OCI-LY3 (cell line): Measurements from ENCODE around the gene CPNE2.

Experiments used
- H2AFZ ChIP-seq: fragments of 200-600, 300-600 bp; shearing (Covaris generic); 2 replicates; pipeline ENCODE4 v1.6.0; 2014; ENCODE audit warnings: antibody characterized with exemption, low read depth, low read length
- H3K27ac ChIP-seq: fragments of 200-600, 300-600 bp; sonication (generic); 2 replicates; pipeline ENCODE4 v1.5.1; 2014; ENCODE audit warnings: mild to moderate bottlenecking, low read length, moderate library complexity, mixed read lengths
- H3K27me3 ChIP-seq: fragments of 200-600, 300-600 bp; sonication (generic); 2 replicates; pipeline ENCODE4 v1.6.1; 2014; ENCODE audit warnings: low read depth, low read length, mixed read lengths
- H3K36me3 ChIP-seq: fragments of 200-600, 300-600 bp; sonication (generic); replicated peaks from 2 replicates; pipeline ENCODE3; 2014; ENCODE audit warnings: low read depth, low read length, mixed read lengths
- H3K4me1 ChIP-seq: fragments of 300-600, 200-600 bp; sonication (generic); 2 replicates; pipeline ENCODE4 v1.6.1; 2014; ENCODE audit warnings: low read length, mixed read lengths
- H3K4me2 ChIP-seq: fragments of 200-600, 300-600 bp; sonication (generic); 2 replicates; pipeline ENCODE4 v1.6.1; 2014; ENCODE audit warnings: low read length, mixed read lengths
- H3K4me3 ChIP-seq: fragments of 300-600, 200-600 bp; sonication (generic); 2 replicates; pipeline ENCODE4 v1.5.1; 2014; ENCODE audit warnings: antibody characterized with exemption, mild to moderate bottlenecking, low read length, moderate library complexity
- H3K79me2 ChIP-seq: fragments of 300-600, 200-600 bp; shearing (Covaris generic); 2 replicates; pipeline ENCODE4 v1.6.1; 2014; ENCODE audit warnings: mild to moderate bottlenecking, low read length, mixed read lengths
- H3K9ac ChIP-seq: fragments of 300-600, 200-600 bp; shearing (Covaris generic); 2 replicates; pipeline ENCODE4 v1.6.0; 2014; ENCODE audit warnings: mild to moderate bottlenecking, low read length, moderate library complexity
- H3K9me3 ChIP-seq: fragments of 200-600, 300-600 bp; shearing (Covaris generic); 2 replicates; pipeline ENCODE4 v1.6.1; 2014; ENCODE audit warnings: low read length, mixed read lengths; ENCODE audit not compliant: insufficient read depth
- H4K20me1 ChIP-seq: fragments of 200-600, 300-600 bp; sonication (generic); 2 replicates; pipeline ENCODE4 v1.6.1; 2016; ENCODE audit warnings: low read length, mixed read lengths; ENCODE audit not compliant: insufficient read depth
- EZH2phosphoT487 ChIP-seq: fragments of 200-600 bp; shearing (Covaris generic); IDR thresholded peaks from 2 replicates; pipeline ENCODE4 v1.6.1; 2018; ENCODE audit warnings: antibody characterized with exemption, mixed run types, low read depth
- TF ChIP-seq, protein P1 (sequence below): fragments of 200-600, 300-600 bp; sonication (generic); IDR thresholded peaks from 2 replicates; pipeline ENCODE4 v1.5.1; 2014; ENCODE audit warnings: antibody characterized with exemption, low read length, low read depth

The CPNE2 gene

DNA sequence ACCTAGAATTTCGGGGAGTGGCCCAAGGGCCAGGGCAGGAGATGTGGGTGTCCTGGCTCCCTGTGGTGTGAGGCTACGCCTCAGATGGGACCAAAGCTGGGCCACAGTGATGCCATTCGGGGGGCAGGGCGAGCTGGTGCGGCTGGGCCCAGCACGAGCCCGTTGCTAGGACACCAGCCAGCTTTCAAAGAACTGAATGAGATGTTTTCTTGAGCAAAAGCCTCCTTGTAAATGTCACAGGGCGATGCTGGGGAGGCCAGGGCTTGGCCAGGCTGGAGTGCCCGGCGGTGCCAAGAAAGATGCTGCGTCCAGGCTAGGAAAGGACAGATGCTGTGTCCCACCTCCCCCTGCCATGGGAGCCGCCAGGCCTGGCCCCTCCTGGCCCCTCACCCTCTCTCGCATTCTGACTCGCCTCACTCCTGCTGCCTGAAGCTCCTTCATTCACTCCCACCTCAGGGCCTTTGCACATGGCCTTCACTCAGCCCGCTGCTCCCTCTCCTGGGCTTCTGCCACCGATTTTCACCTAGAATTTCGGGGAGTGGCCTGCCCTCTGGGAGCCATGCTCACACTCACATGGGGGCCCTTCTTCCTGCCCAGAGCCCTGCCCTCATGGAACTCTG is 39.1 kb downstream of the CPNE2 start:
- Histone ChIP-seq H3K4me2 (no peak overlapping the region), H4K20me1 (no peaks in the 10 kb centered on the region), H3K4me1 (peaks cover 33% of the 10 kb centered on the region), H3K36me3 (no peaks in the 10 kb centered on the region), H3K9me3 (no peaks in the 10 kb centered on the region), H3K27ac (no peak overlapping the region), H3K4me3 (no peak overlapping the region), H2AFZ (no peak overlapping the region), H3K79me2 (no peaks in the 10 kb centered on the region), H3K9ac (no peak overlapping the region), H3K27me3 (no peaks in the 10 kb centered on the region)
- TF ChIP-seq, protein P1, sequence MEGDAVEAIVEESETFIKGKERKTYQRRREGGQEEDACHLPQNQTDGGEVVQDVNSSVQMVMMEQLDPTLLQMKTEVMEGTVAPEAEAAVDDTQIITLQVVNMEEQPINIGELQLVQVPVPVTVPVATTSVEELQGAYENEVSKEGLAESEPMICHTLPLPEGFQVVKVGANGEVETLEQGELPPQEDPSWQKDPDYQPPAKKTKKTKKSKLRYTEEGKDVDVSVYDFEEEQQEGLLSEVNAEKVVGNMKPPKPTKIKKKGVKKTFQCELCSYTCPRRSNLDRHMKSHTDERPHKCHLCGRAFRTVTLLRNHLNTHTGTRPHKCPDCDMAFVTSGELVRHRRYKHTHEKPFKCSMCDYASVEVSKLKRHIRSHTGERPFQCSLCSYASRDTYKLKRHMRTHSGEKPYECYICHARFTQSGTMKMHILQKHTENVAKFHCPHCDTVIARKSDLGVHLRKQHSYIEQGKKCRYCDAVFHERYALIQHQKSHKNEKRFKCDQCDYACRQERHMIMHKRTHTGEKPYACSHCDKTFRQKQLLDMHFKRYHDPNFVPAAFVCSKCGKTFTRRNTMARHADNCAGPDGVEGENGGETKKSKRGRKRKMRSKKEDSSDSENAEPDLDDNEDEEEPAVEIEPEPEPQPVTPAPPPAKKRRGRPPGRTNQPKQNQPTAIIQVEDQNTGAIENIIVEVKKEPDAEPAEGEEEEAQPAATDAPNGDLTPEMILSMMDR: no peak
- no peak for TF ChIP-seq EZH2phosphoT487

DNA sequence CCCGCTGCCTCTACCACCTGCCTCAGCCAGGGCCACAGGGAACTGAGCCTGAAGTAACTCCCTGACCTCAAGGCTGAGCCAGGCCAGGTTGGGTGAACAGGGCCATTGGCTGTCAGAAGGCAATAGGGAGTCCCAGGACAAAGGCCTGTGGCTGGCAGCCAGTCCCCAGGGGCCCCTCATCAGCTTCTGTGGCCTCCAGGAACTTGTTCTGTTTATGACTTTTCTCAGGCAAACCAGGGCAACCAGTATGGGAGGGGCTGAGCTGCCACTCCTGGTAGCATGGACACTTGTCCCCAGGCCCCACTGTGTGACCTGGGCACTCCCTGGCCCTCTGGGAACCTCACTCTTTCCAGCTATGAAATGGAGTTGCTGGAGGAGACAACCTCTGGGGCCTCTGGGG is 40.1 kb downstream of the CPNE2 start:
- H3K9me3 ChIP-seq: no peaks in the 10 kb centered on the region
- H4K20me1 ChIP-seq: no peaks in the 10 kb centered on the region
- no peak overlapping the region for H2AFZ ChIP-seq
- no peaks in the 10 kb centered on the region for H3K36me3 ChIP-seq
- H3K27ac ChIP-seq: no peak overlapping the region
- H3K79me2 ChIP-seq: no peaks in the 10 kb centered on the region
- no peak overlapping the region for H3K4me2 ChIP-seq
- H3K4me3 ChIP-seq: no peak overlapping the region
- no peak for TF ChIP-seq EZH2phosphoT487
- TF ChIP-seq, protein P1: no peak
- no peaks in the 10 kb centered on the region for H3K27me3 ChIP-seq
- H3K9ac ChIP-seq: no peak overlapping the region
- peaks cover 33% of the 10 kb centered on the region for H3K4me1 ChIP-seq

DNA sequence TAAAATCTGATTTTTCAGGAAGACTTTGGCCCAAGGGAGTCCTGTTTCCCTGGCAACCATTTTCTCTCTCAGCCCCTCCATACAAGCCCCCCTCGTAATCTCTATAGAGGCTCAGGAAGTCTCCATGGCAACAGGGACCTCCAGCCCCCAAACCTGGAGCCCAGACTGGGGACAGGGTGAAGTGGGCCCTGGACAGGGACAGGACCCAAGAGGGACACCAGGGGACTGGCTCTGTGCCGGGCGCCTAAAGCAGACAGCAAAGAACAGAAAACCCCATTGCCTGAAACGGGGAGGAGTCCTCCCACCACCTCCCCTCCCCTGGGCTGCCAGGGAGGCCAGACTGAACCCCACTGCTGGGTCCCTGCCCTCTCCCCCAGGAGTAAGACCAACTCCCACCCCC is 40.6 kb downstream of the CPNE2 start:
- no peak overlapping the region; the same call in 1 of the 2 replicates for H3K9ac ChIP-seq
- H2AFZ ChIP-seq: no peak overlapping the region
- TF ChIP-seq EZH2phosphoT487: no peak
- TF ChIP-seq, protein P1: no peak
- H3K9me3 ChIP-seq: no peaks in the 10 kb centered on the region
- no peaks in the 10 kb centered on the region for H3K27me3 ChIP-seq
- H3K36me3 ChIP-seq: no peaks in the 10 kb centered on the region
- no peaks in the 10 kb centered on the region for H4K20me1 ChIP-seq
- H3K4me3 ChIP-seq: no peak overlapping the region
- peak overlapping the region; percentile 38; the same call in 1 of the 2 replicates for H3K27ac ChIP-seq
- H3K4me1 ChIP-seq: peaks cover 33% of the 10 kb centered on the region
- H3K4me2 ChIP-seq: peak overlapping the region; percentile 74; the same call in 1 of the 2 replicates
- no peaks in the 10 kb centered on the region for H3K79me2 ChIP-seq

DNA sequence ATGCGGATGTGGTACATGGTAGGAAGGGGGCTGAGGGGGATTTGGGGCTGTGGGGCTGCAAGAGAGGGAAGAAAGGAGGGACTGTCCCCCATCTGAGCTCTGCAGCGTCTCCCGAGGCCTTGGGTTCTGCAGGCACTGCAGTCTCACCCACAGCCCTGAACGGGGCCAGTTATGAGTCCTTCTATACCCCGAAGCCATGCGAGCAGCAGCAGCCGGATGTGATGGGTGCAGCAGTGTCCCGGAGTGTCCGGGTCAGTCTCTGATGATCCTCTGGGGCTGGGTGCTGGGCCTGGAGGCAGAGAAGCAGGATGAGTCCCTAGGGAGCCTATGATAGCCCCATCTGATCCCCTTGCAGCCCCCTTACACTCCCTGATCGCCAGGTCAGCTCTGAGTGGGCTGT is 41.5 kb downstream of the CPNE2 start:
- Histone ChIP-seq H3K9ac (peak overlapping the region; percentile 38; the same call in 1 of the 2 replicates), H3K9me3 (no peaks in the 10 kb centered on the region), H3K36me3 (no peaks in the 10 kb centered on the region), H3K4me1 (peaks cover 33% of the 10 kb centered on the region), H3K27ac (peak overlapping the region; percentile 53), H3K4me2 (peak overlapping the region; percentile 74), H2AFZ (no peak overlapping the region), H3K27me3 (no peaks in the 10 kb centered on the region), H3K4me3 (peak overlapping the region; percentile 44; the same call in 1 of the 2 replicates), H3K79me2 (no peaks in the 10 kb centered on the region), H4K20me1 (no peaks in the 10 kb centered on the region)
- TF ChIP-seq, protein P1: no peak
- no peak for TF ChIP-seq EZH2phosphoT487
